Measurements from ENCODE around the gene INPP4B.

DNA sequence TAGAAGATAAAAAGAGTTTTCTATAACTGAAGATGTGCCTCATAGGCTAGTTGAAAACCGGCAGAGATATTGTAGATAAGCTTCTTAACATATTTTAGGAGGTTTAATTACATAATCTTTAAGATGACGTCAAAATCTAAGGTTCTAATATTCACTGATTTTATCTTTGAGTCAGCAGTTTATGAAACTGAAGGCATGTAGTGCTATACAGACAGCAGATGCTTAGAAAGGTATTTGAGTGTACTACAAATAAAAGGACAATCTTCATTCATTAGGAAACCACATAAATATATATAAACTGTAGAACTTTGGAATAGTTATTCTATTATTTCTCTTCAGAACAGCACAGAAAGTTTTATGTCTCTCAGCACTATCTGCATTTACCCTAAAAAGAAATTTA, 704.9 kb downstream of the INPP4B start:
- TF ChIP-seq, protein P1, sequence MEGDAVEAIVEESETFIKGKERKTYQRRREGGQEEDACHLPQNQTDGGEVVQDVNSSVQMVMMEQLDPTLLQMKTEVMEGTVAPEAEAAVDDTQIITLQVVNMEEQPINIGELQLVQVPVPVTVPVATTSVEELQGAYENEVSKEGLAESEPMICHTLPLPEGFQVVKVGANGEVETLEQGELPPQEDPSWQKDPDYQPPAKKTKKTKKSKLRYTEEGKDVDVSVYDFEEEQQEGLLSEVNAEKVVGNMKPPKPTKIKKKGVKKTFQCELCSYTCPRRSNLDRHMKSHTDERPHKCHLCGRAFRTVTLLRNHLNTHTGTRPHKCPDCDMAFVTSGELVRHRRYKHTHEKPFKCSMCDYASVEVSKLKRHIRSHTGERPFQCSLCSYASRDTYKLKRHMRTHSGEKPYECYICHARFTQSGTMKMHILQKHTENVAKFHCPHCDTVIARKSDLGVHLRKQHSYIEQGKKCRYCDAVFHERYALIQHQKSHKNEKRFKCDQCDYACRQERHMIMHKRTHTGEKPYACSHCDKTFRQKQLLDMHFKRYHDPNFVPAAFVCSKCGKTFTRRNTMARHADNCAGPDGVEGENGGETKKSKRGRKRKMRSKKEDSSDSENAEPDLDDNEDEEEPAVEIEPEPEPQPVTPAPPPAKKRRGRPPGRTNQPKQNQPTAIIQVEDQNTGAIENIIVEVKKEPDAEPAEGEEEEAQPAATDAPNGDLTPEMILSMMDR (IDR thresholded peaks at IDR 0.05) = no peak
- TF ChIP-seq POLR2A (IDR thresholded peaks at IDR 0.05) = no peak

Data from testis (tissue), 2 donors.